Endothelial cell (in vitro differentiated cells): Measurements from ENCODE around the gene DROSHA. TPM values are rescaled to one million over a fixed set of nuclear protein-coding genes. Genes with fewer than 3 reads are reported as not detected.

Source experiments
- DNase-seq: peaks from one replicate; pipeline ENCODE4 v3.0.0; 2021; ENCODE audit warnings: low spot score
- H3K27ac Mint-ChIP-seq: one replicate; pipeline ENCODE4 v1.8.0; 2021; ENCODE audit warnings: mixed read lengths, inconsistent platforms; ENCODE audit not compliant: unreplicated experiment
- H3K27me3 Mint-ChIP-seq: one replicate; pipeline ENCODE4 v1.8.0; 2021; ENCODE audit warnings: mild to moderate bottlenecking, moderate library complexity, mixed read lengths, inconsistent platforms; ENCODE audit not compliant: unreplicated experiment
- H3K36me3 Mint-ChIP-seq: one replicate; pipeline ENCODE4 v1.8.0; 2021; ENCODE audit warnings: mild to moderate bottlenecking, low read depth, mixed read lengths, inconsistent platforms; ENCODE audit not compliant: unreplicated experiment
- H3K4me1 Mint-ChIP-seq: one replicate; pipeline ENCODE4 v1.8.0; 2021; ENCODE audit warnings: mild to moderate bottlenecking, mixed read lengths, inconsistent platforms; ENCODE audit not compliant: unreplicated experiment
- H3K4me3 Mint-ChIP-seq: one replicate; pipeline ENCODE4 v1.8.0; 2021; ENCODE audit warnings: mild to moderate bottlenecking, mixed read lengths, inconsistent platforms; ENCODE audit not compliant: unreplicated experiment
- H3K9me3 Mint-ChIP-seq: one replicate; pipeline ENCODE4 v1.8.0; 2021; ENCODE audit warnings: mixed read lengths, inconsistent platforms; ENCODE audit not compliant: unreplicated experiment
- CTCF ChIP-seq: fragments of 200-600 bp; sonication (generic); IDR thresholded peaks from one replicate; pipeline ENCODE4 v1.5.0; 2021; ENCODE audit warnings: antibody characterized with exemption; ENCODE audit not compliant: unreplicated experiment
- total RNA-seq: library from RNA; stranded (reverse); fragmentation: NEBNext Ultra II Directional; extraction: Animal tissue kit (Norgen Biotek cat#: 25700); gene quantifications from one replicate; pipeline ENCODE4 v1.2.1, GENCODE V29; 2021; ENCODE audit not compliant: unreplicated experiment

Gene DROSHA
- total RNA-seq, 1 donor from 2014 or later, result 98.2 TPM

DNA sequence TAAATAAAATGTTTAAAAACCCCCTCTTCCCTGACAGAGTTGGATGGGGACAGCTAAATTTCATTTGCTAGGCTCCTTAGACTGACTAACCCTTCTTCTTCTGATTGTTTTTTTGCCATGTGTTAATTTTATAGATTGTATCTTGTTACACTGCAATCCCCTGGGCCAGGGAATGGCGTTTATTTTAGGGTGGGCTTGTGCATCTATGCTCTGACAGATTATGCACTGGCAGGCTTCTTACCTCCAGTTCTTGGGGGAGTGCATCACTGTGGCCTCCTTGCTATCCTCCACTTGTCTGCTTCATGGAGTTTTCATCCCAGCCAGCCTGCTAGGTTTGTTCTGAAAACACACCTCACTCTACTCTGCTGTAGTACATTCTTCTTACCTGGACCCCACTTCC, 159.8 kb downstream of the DROSHA start:
- DNase-seq, result no peak
- Mint-ChIP-seq H3K9me3 (no peaks in the 10 kb centered on the region), H3K36me3 (no peaks in the 10 kb centered on the region), H3K4me1 (peaks cover 16% of the 10 kb centered on the region), H3K27me3 (peaks cover 3% of the 10 kb centered on the region), H3K4me3 (no peak overlapping the region), H3K27ac (no peak overlapping the region)
- TF ChIP-seq CTCF, result no peak

DNA sequence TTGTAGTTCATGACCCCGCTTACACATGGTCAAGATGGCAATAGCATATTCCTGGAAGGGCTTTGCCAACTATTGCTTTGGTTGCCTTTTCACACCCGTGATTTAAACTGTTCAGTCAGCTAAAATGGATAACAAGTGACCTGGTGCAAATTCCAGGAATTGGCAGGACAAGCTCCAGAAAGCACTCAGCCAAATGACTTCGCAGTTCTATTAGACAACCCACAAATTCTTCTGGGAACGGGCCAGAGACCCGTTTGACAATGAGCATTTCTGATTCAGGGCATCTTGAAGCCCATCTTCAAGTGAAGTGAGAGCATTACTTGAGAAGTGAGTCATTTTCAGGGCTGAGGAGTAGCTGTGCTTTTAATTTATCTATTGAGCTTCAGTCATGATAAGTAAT, 165.0 kb downstream of the DROSHA start:
- Mint-ChIP-seq H3K9me3 (no peaks in the 10 kb centered on the region), H3K27me3 (peaks cover 5% of the 10 kb centered on the region), H3K36me3 (no peaks in the 10 kb centered on the region), H3K4me3 (no peak overlapping the region), H3K27ac (no peak overlapping the region), H3K4me1 (peaks cover 20% of the 10 kb centered on the region)
- DNase-seq, result no peak
- no peak for TF ChIP-seq CTCF

- H3K27me3 Mint-ChIP-seq, result peaks cover 2% of the 10 kb centered on the region
- H3K4me3 Mint-ChIP-seq, result no peak overlapping the region
- H3K4me1 Mint-ChIP-seq, result peaks cover 18% of the 10 kb centered on the region
- TF ChIP-seq CTCF, result no peak
- H3K36me3 Mint-ChIP-seq, result no peaks in the 10 kb centered on the region
- H3K27ac Mint-ChIP-seq, result no peak overlapping the region
- no peak for DNase-seq
- H3K9me3 Mint-ChIP-seq, result no peaks in the 10 kb centered on the region
Observed at GRCh38 chr5:31365776-31366175, 166.1 kb downstream of the DROSHA start.

DNA sequence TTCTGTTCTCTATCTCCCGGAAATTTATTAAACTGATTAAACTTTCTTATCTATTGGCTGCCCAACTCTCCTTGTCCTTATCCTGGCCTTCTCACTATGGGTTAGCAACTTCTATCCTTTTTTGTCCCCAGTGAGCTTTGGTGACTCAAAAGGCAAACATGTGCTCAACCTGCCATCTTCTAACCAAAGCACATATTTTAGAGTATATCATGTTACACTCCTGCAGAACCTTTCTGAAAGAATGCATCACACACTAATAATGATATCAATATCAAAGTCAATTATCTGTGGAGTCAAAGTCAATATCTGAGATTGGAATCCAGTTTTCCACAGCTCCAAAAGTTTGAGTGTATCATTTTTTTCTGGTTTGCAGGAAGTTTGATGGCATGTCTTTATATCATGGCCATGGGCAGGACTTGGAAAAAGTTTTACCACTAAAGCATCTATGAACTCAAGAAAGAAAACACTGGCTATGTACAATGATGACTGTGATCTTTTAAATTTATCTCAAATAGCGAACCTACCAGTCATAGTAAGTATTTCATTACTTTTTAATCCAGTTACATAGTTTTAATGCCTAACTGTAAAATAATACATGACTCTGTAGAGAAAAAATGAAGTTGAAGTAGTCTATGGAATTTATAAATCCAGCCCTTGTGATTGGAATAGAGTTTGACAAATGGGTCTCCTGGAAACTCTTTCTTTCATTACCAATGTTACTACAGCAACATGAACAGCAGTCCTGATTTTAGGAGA, 166.8 kb downstream of the DROSHA start:
- Mint-ChIP-seq H3K27ac (no peak overlapping the region), H3K36me3 (no peaks in the 10 kb centered on the region), H3K9me3 (no peaks in the 10 kb centered on the region), H3K27me3 (peaks cover 2% of the 10 kb centered on the region), H3K4me3 (no peak overlapping the region), H3K4me1 (peaks cover 16% of the 10 kb centered on the region)
- TF ChIP-seq CTCF, result no peak
- DNase-seq, result no peak

- Mint-ChIP-seq H3K4me1 (peaks cover 18% of the 10 kb centered on the region), H3K36me3 (no peaks in the 10 kb centered on the region), H3K27me3 (peaks cover 2% of the 10 kb centered on the region)
Observed at GRCh38 chr5:31362931-31363568, 168.8 kb downstream of the DROSHA start.

More at GRCh38 chr5:31362931-31363568, 168.8 kb downstream of the DROSHA start:
- DNase-seq, result no peak
- no peak for TF ChIP-seq CTCF
- no peak overlapping the region for H3K4me3 Mint-ChIP-seq
- H3K27ac Mint-ChIP-seq, result no peak overlapping the region
- no peaks in the 10 kb centered on the region for H3K9me3 Mint-ChIP-seq
